ENCODE results near the gene IFI27L2.

- TF ChIP-seq, protein P1, sequence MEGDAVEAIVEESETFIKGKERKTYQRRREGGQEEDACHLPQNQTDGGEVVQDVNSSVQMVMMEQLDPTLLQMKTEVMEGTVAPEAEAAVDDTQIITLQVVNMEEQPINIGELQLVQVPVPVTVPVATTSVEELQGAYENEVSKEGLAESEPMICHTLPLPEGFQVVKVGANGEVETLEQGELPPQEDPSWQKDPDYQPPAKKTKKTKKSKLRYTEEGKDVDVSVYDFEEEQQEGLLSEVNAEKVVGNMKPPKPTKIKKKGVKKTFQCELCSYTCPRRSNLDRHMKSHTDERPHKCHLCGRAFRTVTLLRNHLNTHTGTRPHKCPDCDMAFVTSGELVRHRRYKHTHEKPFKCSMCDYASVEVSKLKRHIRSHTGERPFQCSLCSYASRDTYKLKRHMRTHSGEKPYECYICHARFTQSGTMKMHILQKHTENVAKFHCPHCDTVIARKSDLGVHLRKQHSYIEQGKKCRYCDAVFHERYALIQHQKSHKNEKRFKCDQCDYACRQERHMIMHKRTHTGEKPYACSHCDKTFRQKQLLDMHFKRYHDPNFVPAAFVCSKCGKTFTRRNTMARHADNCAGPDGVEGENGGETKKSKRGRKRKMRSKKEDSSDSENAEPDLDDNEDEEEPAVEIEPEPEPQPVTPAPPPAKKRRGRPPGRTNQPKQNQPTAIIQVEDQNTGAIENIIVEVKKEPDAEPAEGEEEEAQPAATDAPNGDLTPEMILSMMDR (conservative IDR thresholded peaks at IDR 0.05 in 1 of 2, IDR thresholded peaks at IDR 0.05 in 1 of 2; ENCODE audit: low read depth in 1 of 2, low read length in 2 of 2): no peak
- TF ChIP-seq EZH2 (IDR thresholded peaks at IDR 0.05; ENCODE audit: low read length, missing control alignments): no peak
Observed at GRCh38 chr14:94161981-94162380, 32.6 kb upstream of the IFI27L2 start.
